NCI-H146 treated with DMSO at 0.1 percent for 48 hours (cell line): Measurements from ENCODE around the gene MTFMT.
"Not testable (repeated sequence)": the region's sequence is repeated elsewhere in the genome, so short reads cannot be mapped to it uniquely, and the experiment has no call there.

Experiments
- DNase-seq: peaks from one replicate; lab custom pipeline; 2025; ENCODE audit not compliant: unreplicated experiment; lab: John Stamatoyannopoulos, UW

The MTFMT gene

DNA sequence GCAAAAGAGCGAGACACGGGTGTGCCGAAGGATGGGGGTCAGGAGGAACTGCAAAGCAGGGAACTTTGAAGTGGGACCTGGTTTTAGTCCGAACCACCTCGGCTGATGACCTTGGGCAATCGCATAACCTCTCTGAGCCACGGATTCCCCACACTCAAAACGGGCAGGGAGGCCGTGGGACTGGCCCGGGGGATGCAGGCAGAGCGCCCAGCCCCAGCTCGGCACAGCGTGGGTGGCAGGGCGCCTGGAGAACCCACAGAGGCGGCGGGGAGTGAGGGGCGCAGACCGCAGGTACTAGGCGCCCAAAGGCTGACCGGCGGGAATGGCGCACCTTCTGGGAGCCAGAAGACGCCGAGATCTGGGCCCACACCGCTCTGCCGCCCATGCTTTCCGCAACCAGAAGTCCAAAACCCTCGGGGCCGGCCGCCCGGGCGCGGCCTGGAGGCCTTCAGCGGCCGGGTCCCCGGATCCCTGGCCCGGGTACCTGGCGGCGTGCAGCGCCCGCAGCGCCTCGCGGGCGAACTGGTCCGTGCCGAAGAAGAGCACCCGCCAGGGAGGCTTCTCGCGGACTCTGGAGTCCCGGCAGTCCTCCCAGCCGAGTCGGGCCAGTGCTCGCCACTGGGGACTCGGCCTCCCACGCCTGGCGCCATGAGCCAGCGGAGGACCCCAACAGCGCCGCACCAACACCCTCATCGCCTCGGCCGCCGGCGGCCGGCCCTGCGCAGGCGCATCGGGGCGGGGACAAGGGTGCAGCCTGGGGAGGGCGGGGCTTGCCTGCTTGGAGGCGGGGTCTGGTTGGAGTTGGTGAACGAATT, at the start of gene MTFMT:
Gene MTFMT, minus strand, starts transcription at position 719 of the 815 bp plus-strand sequence. Its CDS starts 26 bp downstream, at position 693.
- DNase-seq: peak; percentile 9

DNA sequence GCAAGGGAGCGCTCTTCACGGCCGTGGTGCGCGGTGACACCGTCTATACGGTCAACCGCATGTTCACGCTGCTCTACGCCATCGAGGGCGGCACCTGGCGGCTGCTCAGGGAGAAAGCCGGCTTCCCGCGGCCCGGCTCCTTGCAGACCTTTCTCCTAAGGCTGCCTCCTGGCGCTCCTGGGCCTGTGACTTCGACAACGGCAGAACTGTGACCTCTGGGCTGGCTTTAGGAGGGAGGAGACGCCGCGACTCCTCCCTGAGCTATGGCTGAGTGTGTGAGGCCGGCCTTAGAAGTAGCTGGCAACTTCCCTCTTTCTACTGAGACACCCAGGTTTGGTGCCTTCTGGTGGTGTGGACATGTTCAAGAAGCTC, 48.5 kb upstream of the MTFMT start:
- DNase-seq: no peak

DNA sequence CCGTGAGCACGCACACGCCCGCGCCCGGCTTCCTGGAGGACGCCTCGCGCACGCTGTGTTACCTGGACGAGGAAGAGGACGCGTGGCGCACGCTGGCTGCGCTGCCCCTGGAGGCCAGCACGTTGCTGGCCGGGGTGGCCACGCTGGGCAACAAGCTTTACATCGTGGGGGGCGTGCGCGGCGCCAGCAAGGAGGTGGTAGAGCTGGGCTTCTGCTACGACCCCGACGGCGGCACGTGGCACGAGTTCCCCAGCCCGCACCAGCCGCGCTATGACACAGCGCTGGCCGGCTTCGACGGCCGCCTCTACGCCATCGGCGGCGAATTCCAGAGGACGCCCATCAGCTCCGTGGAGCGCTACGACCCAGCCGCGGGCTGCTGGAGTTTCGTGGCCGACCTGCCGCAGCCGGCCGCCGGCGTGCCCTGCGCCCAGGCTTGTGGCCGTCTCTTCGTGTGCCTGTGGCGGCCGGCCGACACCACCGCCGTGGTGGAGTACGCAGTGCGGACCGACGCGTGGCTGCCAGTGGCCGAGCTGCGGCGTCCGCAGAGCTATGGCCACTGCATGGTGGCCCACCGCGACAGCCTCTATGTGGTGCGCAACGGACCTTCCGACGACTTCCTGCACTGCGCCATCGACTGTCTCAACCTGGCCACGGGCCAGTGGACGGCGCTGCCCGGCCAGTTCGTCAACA, 48.0 kb upstream of the MTFMT start:
- DNase-seq: no peak

DNA sequence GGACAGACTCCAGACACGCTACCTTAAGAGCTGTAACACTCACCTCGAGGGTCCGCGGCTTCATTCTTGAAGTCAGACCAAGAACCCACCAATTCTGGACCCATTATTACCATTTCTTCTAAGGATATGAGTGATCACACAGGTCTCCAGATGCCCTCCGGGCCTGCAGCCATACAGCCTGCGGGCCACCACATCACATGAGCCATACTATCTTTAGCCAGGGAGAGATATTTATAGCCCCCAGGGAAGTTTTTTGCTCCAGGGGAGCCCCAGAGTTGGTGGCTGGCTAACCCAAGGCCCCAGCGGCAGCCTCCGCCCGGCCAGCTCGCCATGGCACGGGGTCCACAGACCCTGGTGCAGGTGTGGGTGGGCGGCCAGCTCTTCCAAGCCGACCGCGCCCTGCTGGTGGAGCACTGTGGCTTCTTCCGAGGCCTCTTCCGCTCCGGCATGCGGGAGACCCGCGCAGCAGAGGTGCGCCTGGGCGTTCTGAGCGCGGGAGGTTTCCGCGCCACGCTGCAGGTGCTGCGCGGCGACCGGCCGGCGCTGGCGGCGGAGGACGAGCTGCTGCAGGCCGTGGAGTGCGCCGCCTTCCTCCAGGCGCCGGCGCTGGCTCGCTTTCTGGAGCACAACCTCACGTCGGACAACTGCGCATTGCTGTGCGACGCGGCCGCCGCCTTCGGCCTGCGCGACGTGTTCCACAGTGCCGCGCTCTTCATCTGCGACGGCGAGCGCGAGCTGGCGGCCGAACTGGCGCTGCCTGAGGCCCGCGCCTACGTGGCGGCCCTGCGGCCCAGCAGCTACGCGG, 47.2 kb upstream of the MTFMT start, which contains the start of gene KBTBD13:
Gene KBTBD13, plus strand, starts transcription at position 261 of the 805 bp plus-strand sequence. Its CDS starts 70 bp downstream, at position 331.
- DNase-seq: no peak

DNA sequence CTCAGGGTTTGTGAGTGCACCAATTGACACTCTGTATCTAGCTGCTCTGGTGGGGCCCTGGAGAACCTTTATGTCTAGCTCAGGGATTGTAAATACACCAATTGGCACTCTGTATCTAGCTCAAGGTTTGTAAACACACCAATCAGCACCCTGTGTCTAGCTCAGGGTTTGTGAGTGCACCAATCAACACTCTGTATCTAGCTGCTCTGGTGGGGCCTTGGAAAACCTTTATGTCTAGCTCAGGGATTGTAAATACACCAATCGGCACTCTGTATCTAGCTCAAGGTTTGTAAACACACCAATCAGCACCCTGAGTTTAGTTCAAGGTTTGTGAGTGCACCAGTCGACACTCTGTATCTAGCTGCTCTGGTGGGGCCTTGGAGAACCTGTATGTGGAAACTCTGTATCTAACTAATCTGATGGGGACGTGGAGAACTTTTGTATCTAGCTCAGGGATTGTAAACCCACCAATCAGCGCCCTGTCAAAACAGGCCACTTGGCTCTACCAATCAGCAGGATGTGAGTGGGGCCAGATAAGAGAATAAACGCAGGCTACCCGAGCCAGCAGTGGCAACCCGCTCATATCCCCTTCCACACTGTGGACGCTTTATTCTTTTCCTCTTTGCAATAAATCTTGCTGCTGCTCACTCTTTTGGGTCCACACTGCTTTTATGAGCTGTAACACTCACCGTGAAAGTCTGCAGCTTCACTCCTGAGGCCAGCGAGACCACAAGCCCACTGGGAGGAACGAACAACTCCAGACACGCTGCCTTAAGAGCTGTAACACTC, 46.4 kb upstream of the MTFMT start:
- not testable (repeated sequence) for DNase-seq

DNA sequence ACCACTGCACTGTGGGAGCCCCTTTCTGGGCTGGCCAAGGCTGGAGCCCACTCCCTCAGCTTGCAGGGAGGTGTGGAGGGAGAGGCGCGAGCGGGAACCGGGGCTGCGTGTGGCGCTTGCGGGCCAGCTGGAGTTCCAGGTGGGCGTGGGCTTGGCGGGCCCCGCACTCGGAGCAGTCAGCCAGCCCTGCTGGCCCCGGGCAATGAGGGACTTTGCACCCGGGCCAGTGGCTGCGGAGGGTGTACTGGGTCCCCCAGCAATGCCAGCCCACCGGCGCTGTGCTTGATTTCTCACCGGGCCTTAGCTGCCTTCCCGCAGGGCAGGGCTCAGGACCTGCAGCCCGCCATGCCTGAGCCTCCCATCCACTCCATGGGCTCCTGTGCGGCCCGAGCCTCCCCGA, 45.5 kb upstream of the MTFMT start:
- DNase-seq: not testable (repeated sequence)

DNA sequence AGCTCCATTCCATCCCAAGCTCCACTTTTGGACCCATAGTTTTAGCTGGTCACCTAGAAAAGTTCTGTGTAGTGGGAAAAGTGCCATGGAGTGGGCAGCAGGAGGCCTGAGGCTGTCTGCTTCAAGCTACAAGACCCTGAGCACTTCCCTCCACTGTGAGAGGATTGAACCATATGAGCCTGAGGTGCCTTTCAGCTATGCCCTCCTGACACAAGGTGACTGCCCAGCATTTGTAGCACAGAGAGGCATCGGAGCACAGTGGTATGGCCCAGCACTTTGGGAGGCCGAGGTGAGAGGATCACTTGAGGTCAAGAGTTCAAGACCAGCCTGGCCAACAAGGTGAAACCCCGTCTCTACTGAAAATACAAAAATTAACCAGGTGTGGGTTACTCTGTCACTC, 43.2 kb upstream of the MTFMT start:
- DNase-seq: no peak

DNA sequence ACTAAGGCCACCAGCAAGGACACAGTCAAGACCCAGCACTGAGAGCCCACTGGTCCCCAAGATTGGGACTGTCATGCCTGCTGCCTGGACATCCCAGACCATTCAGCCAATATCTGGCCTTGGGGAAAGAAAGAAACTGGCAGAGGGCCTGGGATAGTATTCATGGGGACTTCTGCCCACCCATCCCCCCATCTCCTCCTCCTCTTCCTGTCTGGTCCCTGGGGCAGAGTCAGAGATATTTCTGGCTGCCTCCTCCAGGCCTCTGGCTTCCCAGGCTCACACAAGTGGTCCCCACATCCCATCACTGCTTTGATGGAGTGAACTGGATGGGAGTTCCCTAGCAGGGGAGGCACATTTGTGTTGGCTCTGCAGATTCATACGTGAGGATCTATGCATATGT, 42.6 kb upstream of the MTFMT start:
- no peak for DNase-seq

DNA sequence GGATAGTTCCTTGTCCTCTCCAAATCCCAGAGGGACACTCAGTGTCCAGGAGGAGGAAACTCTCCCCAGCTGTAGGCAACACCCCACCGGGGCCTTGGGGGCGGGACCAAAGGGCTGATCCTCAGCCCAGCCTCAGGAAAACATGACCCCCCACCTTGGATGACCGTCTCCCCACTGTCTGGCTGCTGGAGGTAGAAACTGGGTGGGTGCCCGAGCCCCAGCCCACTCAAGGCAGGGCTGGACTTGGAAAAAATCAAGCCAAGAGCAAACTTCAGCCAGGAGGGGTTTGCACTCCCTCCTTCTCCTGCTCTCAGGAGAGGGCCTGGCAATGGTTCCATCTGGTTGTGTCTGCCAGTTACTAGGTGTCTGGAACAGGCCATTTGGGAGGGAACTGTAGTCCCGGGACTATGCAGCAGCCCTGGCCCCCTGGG, 42.0 kb upstream of the MTFMT start:
- DNase-seq: no peak

DNA sequence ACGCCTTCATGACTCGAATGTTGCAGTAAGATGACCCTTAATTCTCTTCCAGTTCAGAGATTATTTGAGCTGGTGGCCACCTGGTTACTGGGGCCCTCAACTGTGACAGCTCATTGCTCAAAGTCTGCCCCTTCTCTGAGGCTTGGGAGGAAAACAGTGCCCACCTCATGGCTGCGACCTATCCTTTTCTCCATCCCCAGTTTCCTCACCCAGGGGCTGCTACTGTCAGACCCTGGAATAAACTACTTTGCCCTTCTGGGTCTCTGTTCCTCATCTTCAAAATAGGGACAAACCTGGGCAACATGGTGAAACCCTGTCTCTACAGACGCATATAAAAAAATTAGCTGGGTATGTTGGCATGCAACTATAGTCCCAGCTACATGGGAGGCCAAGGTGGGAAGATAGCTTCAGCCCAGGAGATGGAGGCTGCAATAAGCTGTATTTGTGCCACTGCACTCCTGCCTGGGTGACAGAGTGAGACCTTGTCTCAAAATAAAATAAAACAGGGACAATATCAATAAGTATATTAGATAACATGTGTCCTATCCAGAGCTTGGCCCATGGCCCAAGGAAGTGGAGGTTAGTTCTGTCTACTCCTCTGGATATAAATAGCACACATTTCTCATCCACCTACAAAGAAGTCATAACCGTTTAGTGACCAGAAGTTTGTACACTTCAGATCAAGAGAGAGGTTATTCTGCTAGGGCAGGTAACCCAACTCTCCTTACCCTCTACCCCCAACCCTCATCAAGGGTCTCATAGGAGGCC, 40.5 kb upstream of the MTFMT start:
- DNase-seq: no peak

DNA sequence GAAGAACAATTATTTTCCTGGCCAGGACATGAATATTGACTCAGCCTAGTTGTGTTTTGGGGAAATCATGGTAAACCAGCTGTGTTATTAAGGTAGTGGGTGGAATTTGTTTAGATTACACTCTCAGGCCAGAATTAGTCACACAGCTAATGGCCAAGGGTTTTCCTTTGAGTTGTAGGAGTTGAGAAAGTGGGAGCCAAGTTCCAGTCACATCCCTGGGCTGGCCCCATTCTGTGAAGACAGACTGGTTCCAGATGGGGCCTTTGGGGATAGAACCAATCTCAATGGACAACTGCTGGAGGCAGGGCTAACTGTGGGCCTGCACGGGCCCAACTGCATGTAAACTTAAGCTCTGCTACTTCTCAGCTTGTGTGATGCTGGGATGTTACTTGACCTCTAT, 39.7 kb upstream of the MTFMT start:
- DNase-seq: no peak

DNA sequence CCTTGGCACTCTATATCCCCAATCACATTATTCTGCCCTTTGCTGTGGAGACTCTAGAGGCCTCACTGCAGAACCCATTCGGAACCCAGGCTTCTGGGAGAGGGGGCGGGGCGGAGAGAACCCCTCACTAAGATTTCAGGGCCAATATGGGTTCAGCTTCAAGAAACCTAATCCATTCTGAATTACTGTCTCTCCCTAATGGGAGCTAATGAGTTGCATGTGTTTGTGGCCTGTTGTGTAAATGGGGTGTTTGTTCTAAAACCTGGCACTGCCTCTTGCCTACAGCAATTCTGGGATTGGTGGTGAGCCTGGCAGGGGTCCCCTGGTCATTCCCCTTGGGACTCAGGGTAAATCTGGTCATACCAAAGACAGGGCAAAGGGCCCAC, 39.0 kb upstream of the MTFMT start:
- no peak for DNase-seq

DNA sequence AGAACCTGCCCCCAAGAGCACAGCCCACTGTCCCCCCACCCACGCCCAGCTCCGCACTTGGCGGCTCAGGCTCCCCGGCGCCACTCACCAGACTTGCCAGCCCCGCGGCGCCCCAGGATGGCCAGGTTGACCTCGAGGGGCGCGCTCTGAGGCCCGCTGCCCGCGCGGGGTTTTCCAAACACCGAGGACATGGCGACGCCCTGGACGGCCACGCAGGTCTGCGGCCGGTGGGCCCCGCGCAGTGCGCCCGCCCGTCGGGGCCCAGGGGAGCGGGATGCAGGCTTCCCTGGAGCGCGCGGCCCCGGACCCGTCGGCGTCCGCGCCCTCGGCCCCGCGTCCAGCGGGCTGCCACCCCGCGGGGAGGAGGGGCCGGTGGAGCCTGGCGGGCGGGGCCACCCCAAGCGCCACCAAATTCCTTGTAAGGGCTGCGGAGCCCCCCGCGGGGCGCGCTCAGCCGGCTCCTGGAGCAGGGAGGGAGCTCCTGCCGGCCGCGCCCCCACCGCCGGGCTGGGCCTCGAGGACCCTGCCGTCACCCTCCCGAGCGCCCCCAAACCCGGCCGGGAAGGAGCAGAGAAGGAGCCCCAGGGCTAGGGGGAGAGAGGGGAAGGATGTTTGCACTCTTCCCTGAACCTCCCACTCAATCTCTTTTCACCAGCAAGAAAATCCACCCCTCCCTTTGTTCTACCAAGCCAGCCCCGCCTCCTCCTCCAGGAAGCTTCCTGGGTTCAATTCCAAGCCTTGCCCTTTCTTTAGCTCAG, 38.4 kb upstream of the MTFMT start, which contains the start of gene RASL12:
Gene RASL12, minus strand, starts transcription at position 347 of the 758 bp plus-strand sequence. Its CDS starts 156 bp downstream, at position 191.
- DNase-seq: no peak

DNA sequence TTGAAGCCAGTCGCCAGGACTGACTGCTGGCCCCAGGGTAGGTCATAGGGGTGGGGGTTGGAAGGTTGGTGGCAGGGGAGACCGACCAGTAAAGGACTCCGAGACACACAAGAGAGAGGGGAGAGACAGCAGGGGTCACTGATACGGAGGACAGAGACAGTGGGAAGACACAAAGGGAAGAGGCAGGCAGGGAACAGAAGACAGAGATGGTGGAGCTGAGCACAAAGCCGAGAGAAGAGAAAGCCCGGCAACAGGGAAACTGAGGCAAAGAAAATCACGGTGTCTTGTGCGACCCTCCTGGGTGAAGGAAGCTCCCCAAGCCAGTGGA, 37.8 kb upstream of the MTFMT start:
- DNase-seq: no peak

DNA sequence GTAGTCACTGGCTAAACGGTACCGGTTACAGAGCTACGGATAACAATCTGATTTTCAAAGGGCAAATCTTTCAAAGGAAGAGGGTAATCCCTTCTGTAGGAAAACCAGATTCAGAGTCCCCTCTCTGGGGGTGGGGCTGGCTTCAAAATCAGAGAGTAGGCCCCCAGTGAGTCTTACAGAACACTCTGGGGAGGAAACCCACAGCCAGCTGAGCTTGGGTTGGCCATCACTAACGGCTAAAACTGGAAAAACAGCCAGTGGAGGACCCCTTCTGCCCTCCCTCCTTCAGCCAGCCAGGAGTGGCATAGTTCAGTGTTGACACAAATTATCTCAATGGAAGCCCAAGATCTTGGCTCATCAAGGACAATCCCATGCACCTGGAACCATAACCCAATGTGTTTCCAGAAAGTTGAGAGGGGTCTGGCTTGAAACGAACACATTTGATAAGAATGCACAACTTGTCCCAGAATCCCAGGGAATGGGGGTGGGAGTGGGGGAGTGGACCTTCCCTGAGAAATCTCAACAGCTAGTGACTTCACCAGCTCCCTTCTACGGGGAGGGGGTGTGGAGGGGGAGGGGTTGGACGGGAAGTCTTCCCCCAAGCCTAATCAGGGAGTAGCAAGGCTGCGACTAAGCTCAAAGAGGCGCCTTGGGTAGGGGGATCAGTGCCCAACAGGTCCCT, 37.3 kb upstream of the MTFMT start:
- DNase-seq: no peak

DNA sequence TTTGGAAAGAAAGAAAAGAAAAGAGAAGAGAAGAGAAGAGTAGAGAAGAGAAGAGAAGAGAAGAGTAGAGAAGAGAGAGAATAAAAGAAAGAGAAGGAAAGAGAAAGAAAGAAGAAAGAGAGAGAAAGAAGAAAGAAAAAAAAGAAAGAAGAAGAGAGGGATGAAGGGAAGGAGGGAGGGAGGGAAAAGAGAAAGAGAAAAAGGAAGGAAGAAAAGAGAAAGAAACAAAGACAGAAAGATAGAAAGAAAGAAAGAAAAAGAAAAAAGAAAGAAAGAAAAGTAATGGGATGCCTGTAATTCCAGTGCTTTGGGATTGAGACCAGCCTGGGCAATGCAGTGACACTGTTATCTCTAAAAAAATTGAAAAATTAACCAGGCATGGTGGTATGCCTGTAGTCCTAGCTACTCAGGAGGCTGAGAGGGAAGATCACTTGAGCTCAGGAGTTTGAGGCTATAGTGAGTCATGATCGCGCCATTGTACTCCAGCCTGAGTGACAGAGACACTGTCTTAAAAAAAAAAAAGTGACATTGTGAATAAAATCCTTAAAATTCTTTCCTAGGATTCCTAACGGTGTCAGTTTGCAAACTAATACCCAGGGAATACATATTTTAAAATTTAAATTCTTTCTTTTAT, 36.7 kb upstream of the MTFMT start:
- no peak for DNase-seq

DNA sequence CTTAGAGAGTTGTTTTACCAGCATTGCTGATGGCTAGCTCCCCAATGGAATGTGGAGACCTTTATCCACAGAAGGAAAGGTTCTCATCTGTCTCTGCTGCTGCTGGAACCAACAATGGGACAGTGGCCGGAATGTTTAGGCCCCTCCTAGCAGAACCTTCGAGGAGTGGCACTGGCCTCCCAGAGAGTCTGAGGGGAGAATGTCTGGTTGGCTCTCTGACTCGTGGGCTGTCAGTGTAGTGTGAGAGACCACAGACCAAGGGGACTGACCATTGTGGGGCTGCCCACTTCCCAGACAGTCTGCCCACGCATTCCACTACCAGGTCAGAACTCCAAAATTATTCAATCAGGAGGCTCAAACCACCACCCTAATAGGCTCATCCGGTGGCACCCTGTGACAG, 33.3 kb upstream of the MTFMT start:
- no peak for DNase-seq

DNA sequence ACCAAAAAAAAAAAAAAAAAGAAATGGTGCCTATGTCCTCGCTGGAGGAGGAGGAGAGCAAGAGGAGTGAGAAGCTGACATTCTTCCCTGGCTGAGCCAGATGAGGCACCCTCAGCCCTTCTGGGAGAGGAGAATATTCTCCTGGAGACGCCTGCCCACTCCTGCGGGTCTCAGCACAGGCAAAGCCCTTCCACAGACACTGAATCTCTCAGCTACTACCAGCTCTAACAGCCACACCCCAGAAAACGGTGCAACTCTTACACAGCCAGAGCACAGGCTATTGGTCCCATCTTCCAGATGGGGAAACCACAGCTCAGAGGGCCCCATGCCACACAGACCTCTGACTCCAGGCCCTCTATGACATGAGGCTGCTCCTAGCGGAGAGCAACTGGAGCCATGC, 32.6 kb upstream of the MTFMT start:
- no peak for DNase-seq
